ENCODE measurements around the gene CYP19A1.
A peak's percentile ranks its signal among the peaks of the same experiment; 100 is the strongest.

CYP19A1 gene

DNA sequence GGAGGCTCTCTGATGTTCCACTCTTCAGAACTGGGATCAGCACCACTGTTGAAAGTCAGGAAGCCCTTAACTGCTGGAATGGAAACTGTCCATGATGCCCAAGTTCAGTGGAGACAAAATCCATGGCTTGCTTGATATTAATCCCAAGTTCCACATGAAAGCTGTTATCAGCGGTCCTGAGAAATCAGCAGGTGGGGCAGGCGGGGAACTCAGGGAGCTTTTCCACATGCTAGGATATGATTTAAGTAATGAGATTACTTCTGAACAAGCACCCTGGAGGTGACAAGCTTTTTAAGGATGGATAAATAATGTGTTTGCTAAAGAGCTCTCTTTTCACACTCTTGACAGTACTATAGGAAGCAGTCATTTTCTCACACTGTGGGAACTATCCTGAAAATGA, 82.9 kb downstream of the CYP19A1 start:
- no peak for DNase-seq

DNA sequence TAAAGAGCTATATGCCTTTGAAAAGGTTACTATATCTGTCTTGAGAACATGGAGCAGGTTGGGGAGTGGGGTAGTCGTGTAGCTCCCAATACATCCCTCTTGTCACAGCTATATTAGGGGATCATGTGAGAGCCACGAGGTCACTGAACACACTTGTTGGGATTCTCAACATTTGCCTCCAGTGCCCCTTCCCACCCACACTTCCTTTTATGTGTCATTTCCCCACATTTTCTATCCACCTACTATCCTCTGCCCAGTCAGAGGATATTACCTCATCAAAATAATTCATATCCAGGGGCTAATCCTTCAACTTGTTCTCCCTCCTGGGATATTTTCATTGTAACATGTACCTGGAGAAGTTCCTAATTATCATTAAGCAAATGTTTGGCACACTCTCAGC, 85.0 kb downstream of the CYP19A1 start:
- DNase-seq = no peak

DNA sequence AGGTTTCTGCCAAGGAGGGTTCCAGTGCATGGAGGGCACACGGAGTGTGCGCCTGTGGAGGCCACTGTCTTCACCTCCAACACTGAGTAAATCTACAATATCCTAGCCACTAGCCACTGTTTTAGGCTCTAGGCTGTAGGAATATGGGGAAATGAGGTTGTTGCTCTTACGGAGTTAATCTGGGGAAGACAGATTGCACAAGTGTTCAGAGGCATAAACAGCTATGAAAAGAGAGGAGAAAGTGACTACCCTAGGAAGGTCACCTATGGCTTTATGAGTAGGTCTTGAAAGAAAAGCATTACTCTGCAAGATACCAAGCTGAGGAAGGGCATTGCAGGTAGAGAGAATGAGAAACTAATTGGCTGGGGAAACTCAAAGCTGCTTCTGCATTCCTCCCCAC, 85.7 kb downstream of the CYP19A1 start:
- DNase-seq = no peak

DNA sequence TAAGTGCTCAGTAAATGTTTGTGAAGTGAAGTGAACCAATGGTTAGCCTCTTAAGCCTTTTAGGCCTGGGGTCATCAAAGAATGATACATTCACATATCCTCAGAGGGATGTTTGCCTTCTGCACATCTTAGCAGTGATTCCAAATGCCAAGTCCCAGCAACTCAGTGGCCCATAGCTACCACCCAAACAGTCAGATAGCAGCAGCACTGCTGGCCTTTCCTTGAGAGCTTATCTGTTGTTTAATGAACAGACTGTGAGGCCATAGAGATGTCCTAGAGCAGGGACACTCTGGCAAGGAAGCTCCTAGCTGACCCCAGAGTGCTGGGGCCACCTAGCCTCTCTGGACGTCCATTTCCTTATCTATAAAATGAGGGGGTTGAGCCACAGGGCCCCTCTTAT, 86.8 kb downstream of the CYP19A1 start:
- DNase-seq = no peak

DNA sequence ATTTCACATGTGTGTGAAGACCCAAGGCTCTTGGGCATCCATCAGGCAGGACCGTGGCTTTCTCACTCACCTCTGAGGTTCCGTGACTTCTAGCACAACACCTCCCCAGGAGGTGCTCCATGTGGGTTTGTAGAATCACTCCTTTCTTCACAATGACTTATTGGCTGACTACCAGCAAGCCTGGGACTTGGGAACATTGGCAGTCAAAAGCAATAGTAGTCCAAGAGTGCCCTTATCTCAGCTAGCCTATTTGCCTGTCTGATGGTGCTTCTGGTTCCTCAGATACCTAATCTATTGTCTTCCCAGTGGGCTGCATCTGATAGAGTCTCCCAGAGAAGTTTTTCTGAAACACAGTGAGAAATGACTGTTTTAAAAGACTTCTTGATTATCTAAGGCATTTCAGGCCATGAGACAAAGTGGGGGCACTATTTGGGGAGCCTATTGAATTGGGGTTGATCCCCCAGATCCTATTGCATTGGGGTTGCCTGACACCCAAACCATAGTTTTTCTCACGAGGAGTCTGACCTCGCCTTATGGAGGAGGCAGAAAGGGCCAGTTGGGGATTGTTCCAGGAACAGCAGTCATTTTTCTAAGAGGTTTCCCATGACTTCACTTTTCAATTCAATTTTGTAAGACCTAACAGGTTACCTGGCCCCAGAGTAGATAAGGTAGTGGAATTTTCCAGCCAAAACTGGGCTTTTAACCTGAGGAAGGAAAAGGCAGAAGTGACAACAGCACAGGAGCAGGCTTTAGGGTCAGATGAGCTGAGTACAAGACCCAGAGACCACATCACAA, 88.0 kb downstream of the CYP19A1 start:
- no peak for DNase-seq

DNA sequence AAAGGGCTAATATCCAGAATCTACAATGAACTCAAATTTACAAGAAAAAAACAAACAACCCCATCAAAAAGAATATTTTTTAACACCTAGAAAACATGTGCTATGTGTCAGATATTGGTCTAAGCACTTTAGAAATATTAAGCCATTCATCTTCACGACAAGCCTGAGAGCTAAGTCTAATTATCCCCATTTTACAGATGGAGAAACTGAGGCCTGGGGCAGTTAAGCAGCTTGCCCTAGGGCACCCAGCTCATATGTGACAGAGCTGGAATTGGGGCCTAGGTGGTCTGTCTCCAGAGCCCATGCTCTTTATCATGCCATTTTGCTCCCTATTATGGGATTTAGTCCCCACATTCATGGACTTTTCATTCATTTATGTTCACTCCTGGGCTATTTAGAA, 92.8 kb downstream of the CYP19A1 start:
- no peak for DNase-seq

DNA sequence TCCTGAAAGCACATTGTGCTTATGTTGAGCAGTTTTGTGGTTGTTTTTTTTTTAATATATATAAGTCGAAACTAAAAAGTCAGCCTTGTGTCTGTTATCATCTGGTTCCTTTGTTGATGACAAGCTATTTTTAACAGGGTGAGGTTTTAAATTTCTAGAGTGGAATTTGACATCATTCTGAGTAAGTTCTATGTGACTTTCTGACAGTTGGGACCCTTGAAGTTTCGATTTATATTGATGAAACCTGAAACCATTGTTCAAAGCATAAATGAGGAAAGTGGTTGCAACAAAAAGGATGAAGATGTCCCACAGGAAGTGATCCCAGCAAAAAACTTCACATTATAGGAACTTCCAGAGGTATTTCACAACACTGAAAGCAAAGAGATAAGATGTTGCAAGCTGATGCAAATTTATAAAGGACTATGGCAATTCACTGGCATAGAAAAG, 94.0 kb downstream of the CYP19A1 start:
- no peak for DNase-seq

DNA sequence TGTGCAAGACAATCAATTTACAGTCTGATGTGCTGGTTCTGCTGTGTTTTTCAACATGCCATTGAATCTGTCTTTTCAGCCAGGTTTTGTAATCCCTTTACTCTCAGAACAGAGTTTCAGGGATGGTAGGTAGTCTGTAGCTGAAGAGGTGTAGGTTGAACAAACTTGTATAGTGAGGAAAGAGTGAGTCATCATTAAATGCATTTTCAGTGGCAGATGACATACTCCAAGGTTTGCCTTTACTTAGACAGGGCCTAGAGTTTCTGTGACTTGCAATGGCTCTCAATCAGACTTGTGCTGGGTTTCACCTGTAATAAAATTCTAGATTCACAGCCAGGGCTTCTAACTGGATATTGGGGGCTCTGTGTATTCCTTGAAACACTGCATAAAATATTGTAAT, 94.6 kb downstream of the CYP19A1 start:
- no peak for DNase-seq

DNA sequence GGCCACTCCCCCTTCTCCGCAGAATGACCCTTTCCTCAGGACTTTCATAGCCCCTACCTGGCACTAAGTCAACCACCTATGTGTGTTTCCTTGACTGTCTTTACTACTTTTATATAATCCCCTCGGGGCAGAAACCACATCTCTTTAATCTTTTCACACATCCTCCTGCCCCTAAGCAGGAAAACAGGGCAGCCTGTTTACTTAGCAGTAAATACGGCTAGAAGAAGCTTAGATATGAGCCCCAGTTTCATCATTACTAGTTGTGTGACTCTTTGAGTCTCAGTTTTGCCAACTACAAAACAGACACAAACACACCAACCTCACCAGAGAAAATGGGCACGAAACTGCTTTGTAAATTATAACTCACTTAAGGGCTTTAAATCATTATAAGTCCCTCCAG, 98.3 kb downstream of the CYP19A1 start:
- DNase-seq = no peak

DNA sequence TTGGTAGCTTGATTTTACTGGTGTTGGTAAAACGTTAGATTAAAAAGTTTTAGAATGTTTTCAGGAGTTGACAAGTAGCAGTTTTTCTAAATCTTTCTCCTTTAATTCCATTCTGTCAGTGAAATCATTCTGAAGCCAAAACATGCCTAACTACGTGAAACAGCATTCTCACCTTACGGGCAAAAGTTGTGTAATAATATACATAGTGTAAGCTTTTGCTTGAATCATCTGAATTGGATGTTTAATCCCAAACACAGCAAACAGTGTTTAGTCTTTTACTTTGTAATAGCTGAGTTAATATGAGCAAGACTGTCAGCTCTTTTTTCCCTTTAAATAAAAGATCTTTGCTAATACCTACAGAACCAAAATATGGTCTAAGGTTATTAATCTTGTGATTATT, 100.6 kb downstream of the CYP19A1 start:
- DNase-seq = no peak

DNA sequence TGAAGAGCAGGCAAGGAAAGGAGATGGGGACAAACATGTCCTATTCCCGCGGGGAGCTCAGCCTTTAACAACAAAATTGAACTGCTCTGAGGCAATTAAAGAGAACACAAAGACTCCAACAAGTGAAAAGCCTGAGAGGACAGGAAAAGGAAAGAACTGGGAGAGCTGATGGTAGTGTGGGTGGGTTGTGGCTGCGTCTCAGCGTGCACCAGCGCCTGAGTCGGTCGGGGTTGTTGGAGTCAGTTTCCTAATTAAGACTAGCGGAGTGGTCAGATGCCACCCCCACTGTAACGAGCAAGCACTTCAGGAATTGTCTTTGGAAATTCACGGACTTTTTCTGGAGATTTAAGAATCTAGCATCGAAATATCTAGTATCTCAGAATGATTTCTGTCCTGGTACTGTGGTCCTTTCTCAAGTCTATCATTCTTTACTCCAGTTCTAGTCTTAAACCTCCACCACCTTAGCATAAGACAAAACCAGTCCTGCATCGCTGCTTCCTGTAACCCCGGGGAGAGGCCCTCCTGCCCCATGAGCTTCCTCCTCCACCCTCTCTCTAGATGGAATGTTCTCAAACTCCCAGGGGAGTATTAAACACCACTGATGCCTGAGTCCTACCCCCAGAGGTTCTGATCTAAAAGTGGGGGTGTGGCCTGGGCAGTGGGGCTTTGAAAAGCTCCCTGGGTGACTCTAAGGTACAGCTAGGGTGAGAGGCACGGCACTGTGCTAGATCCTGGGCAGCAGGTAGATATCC, 104.0 kb downstream of the CYP19A1 start:
- DNase-seq = no peak

DNA sequence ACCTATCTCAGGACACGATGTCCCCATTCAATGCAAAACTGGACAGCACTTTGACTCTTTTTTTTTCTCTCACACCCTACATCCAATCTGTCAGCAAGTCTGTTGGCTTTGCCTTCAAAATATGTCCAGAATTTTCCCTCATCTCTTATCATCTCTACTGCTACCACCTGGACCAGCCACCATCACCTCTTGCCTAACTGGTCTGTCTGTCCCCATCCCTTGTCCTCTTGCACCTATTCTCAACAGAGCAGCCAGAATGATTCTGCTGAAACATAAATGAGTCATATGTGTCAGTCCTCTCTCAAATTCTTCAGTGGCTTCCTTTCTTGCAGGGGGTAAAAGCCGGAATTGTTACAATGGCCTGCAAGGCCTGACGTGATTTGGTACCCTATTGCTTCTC, 105.8 kb downstream of the CYP19A1 start:
- DNase-seq = no peak

DNA sequence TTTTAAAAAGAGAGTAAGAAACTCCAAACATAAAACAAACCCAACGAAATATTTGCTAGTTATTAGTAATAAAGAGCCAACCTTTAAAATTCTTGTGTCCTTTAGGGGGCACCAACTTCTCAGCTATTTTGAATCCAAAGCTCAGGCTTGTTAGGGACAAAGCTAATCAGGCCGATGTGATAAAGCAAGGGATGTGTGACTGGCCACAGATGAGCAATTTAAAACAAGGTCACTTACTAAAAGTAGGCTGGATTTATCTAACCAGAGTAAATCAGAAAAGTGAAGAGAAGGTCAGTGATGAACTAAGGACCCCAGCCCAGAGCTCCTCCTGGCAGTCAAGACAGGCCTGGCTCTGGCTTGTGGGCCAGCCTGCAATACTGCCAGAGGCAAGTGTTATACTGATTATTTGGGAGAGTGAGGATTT, 108.5 kb downstream of the CYP19A1 start:
- peak in 1 of 14 donors; percentile 23 for DNase-seq

DNA sequence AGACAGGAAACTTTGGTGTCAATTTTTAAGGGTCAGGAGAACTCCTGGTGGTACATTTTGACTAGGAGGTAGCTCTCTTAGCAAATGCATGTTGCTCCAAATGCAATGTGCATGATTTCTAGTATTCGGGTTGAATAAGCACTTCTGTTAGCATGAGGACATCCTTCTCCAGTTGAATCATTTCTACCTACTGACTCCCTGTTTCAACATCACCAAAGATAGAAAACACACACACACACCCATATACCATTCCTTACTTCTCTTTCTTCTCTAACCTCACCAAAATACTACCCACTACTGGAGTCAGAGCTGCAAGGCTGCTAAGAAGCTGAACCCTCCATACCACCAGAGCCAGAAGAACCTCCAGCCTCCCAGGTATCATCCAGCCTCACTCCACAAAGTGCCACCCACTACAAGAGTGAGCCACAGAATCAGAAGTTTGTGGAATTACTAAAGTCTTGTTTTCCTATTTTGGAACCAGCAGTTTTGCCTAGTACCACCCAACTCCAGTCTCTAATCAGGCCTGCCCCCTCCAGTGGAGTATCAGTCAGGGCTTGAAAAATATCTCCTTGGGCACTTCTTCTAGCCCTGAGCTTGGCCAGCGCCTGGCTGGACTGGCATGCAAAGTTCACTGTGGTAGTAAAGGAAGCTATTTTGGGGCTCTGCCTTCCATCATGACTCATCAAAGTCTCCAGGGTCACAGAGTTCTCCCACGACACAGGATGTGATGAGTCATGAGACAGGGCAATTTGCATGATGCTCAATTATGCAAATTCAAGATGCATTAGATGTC, 110.3 kb downstream of the CYP19A1 start:
- DNase-seq = peak in 3 of 14 donors; percentile 8 to 44 (median 15)

DNA sequence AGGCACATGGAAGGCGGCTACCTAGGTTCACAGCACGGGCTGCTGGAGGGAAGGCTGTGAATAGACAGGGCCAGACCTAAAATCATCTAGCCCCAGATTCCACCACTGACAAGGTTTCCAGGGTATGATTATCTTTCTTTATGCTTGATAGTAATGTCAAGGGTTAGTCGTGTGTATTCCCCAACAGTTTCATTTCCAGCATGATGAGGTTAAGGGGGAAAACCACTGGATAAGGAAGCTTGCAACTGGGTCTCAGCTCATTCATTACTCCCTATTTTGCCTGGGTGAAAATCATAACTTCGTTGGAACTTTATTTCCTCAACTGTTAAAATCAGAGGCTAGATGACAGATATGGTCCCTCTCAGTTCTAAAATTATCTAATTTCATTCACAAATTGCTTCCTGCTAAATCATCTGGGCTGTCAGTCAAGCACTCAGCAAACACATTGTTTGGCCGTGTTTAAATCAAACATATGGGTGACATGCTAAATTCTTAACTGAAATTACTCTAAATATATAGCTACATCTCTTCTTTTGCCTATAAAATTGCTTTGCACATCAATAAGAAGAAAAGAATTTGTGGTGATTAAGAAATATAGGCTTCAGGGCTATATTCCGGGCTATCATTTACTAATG, 111.7 kb downstream of the CYP19A1 start:
- no peak for DNase-seq

DNA sequence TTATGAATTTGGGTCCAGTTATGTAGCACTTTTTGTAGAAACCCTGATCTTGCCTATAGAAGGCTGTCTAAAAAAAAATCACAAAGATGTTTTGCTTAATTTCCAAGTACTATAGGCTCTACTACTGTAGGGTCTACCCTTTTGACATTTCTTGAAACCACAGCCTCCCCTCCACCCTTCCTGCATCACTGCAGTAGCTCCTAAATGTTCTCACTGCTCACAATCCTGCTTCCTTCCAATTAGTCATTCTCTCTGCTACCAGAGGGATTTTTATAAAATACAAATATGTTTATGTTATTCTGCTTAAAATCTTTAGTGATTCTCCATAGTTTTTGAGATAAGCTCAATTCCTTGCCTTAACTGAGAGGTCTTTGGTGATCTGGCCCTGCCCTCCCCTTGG, 114.0 kb downstream of the CYP19A1 start:
- DNase-seq = no peak

DNA sequence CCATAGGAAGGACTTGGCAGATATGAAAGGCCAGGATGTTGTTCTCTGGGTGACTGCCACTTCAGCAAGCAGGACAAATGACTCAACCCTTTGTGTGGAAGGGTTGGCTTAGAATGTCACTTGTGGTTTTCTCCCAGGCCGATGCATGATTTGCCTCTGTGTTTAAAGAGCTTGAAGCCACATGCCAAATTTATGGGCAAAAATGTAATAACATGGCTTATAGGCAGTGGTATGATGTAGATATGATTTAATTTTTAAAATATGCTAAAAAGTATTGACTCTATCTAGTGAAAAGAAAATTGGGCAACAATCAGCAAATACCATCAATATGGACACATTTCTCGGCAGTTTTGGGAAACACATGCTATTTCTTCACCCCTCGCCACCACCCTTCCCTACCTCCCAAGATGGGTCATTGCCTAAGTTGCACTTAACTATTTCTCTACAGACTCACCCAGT, 114.6 kb downstream of the CYP19A1 start:
- DNase-seq = peak in 1 of 14 donors; percentile 7

DNA sequence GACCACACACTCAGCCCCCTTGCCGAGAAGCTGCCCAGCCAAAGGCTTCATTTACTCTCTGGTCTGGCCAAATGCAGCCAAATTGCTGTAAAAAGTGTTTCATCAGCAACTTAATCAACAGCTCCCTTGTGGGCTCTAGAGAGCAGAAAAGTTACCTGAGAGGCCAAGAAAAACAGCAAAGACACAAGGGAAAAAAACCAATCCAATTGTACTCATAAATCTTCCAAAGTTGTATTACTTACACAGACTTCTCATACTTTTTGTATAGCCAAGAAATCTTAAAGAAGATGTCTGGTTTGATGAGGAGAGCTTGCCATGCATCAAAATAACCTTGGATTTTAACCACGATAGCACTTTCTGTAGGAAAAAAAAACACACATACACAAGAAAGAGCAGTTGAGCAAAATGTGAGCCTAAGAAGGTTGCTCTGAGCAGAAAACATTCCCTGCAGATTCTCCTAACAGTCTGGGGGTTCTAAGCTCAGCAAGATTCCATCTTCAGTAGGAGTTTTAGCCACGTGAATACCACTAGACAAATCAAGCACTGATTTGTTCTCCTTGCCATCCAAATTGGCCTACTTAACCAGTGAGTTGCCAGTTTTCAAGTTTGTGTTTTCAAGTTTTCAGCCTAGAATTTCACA, 120.0 kb downstream of the CYP19A1 start:
- no peak for DNase-seq

DNA sequence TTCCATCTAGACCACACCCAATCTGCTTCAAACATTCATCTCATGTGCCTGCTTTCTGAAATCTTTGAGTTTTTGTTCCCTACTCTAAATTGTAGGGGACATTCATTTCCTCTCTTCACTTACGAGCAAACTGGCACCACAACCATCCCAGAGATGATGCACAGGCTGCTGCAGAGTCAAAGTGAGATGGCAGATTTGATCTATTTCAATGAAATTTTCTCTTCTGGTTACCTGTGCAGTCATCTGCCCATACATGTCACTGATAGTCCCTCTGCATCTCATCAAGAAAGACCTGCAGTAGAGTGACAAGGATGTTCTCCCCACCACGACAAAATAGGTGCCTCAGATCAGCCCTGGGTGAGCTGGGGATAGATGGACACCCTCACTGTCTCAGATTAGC, 125.5 kb downstream of the CYP19A1 start:
- DNase-seq = no peak

DNA sequence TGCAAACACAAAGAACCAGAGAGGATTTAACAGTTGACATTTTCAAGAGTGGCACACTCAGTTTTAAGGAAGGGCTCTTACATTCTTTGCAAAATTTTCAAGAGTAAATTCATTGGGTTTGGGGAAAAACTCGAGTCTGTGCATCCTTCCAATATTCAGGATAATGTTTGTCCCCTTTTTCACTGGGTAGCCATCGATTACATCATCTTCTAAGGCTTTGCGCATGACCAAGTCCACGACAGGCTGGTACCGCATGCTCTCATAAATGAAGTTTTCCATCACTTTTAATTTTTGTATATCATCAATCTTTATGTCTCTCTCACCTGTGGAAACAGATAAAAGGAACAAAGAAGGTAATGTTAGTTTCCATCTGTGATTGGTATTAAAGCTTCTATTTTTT, 126.2 kb downstream of the CYP19A1 start:
- no peak for DNase-seq

DNA sequence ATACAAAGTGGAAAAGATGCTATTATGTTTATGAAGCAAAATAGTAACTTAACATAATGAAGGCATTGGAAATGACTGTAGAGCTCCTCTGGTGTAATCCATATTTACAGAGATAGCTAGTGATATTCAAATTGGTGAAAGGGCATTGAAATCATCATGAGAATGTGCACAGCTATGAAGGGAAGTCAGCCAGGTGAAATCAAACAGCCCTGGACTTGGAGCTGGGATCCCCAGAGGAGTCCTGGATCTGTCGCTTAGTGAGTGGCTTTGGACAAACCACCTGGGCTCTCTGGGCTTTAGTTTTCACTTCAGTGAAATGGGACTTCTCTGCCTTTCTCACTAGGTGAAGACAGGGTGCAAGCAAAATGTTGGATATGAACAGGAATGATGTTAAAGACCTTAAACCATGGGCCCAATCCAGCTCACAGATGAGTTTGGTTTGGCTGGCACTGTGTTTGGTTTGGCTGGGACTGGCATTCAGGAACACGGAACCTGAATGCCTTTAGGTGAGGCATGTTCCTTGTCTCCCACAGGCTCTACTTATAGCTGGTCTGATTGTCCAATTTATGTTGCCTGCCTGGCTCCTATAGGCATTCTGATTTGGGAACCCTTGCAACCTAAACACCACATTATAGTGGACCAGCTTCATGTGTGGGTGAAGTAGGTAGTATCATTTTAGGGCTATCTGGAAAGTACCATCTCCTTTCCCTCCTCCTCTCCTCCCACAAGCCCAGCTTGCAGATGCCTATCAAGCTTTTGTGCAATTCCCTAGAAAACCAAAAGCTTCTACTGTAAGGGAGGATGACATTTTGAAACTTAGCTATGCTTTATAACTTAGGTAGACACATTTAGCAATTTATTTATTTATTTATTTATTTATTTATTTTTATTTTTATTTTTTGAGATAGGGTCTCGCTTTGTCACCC, 133.1 kb downstream of the CYP19A1 start:
- DNase-seq = no peak

All from C1 segment of cervical spinal cord (tissue), 14 donors.